ENCODE results near the gene TSHZ1.
"Not testable (repeated sequence)": the region's sequence is repeated elsewhere in the genome, so short reads cannot be mapped to it uniquely, and the experiment has no call there.

The TSHZ1 gene

DNA sequence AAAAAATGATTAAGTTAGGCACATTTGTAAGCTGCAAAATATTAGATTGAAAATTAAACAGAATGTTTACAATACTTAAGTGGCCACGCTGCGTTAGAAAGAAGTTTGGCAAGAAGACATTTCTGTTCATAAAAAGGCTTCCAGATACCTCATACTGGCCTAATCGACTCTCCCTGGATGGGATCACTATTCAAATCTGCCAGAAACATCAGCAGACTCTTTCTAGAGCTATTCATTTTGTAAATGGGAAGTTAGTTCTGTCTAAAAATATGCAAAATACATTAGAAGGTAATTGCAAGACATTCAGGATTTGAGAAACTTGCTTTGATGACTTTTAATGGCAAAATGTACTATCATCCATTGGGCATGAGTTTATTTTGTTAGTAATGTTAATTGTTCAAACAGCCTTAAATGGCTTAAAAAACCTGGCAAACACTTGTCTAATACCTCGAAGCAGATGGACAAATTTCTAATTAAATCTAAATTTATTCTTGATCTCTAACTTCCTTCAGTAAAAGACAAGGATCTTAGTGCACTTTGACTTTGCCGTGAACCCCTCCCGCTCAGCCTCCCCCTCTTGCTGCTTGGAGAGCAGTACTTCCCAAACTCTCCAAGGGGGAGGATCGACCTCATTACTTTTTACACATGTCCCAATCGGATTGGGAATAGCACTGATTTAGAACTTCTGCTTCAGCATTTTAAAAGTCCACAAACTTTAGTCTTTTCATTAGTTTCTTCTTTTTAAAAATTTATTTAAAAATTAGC lies 113.4 kb downstream of the TSHZ1 start:
- Histone ChIP-seq H4K20me1 (no peaks in the 10 kb centered on the region), H3K9ac (no peak overlapping the region), H3K4me2 (no peak overlapping the region), H3K27me3 (no peaks in the 10 kb centered on the region), H3K9me3 (peaks cover 20% of the 10 kb centered on the region; the same call in 1 of the 2 replicates), H3K27ac (no peak overlapping the region), H3K36me3 (no peaks in the 10 kb centered on the region), H3K4me1 (no peaks in the 10 kb centered on the region), H3K4me3 (no peak overlapping the region)
- no peak for TF ChIP-seq Cebpa-rat (IDR thresholded peaks at IDR 0.05)

DNA sequence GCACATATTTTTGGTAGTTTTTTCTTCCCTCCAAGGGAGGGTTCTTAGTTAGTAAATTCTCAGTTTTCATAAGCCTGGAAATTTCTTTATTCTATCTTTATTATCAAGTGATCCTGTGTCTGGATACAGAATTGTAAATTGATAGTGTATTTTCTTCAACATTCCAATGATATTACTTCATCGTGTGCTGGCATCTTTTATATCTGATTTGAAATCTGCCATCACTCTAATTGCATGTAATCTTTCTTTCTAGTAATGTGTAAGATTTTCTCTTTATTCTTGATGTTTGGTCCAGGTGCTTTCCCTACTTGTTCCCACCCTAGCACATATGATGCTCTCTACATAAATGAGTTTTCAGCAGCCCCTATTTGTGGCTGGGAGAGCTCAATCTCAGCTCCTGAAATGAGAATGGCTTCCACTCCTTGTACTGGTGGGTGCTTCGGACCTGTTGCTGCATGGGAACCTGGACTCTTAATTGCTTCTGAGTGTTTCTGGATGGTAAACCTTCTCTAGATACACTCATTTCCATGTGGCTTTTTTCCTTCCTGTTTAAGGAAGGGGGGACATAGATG lies 114.2 kb downstream of the TSHZ1 start:
- TF ChIP-seq Cebpa-rat (IDR thresholded peaks at IDR 0.05) = no peak
- Histone ChIP-seq H3K9ac (no peak overlapping the region), H3K36me3 (no peaks in the 10 kb centered on the region), H3K4me2 (no peak overlapping the region), H3K27ac (no peak overlapping the region), H3K9me3 (peaks cover 20% of the 10 kb centered on the region; the same call in 1 of the 2 replicates), H3K4me1 (no peaks in the 10 kb centered on the region), H4K20me1 (no peaks in the 10 kb centered on the region), H3K27me3 (no peaks in the 10 kb centered on the region), H3K4me3 (no peak overlapping the region)

DNA sequence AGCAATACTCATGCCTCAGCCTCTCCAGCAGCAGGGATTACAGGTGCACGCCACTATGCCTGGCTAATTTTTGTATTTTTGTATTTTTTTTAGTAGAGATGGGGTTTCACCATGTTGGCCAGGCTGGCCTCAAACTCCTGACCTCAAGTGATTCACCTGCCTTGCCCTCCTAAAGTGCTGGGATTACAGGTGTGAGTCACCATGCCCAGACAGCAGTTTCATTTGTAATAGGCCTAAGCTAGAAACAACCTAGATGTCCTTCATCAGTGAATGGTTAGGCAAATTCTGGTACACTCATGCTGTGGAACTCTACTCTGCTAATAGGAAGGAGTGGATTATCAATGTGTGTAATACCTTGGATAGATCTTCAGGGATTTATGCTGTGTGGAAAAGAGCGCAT lies 119.2 kb downstream of the TSHZ1 start:
- peaks cover 20% of the 10 kb centered on the region; the same call in 1 of the 2 replicates for H3K9me3 ChIP-seq
- H3K9ac ChIP-seq, H3K27me3 ChIP-seq, H3K4me2 ChIP-seq, H4K20me1 ChIP-seq, H3K4me1 ChIP-seq, H3K27ac ChIP-seq, H3K36me3 ChIP-seq, H3K4me3 ChIP-seq: not testable (repeated sequence)

DNA sequence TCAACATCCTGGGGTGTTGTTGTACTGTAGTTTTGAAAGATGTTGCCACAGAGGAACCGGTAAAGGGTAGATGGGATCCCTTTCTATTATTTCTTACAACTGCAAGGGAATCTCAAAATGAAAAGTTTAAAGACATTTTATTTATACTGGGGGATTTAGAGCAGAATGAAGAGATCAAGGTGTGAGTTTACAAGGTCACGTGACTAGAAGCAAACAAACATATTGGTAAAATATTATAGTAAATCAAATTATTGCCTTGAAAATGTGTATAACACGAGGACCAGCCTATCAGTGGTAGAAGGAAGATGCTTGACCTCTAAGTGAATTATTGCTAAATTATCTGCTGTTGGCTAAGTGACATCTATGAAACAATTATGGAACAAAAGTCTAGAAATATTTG lies 119.7 kb downstream of the TSHZ1 start:
- TF ChIP-seq Cebpa-rat (IDR thresholded peaks at IDR 0.05) = no peak
- Histone ChIP-seq H3K4me3 (no peak overlapping the region), H4K20me1 (no peaks in the 10 kb centered on the region), H3K9me3 (peaks cover 18% of the 10 kb centered on the region; the same call in 1 of the 2 replicates), H3K27ac (no peak overlapping the region), H3K27me3 (no peaks in the 10 kb centered on the region), H3K4me1 (no peaks in the 10 kb centered on the region), H3K4me2 (no peak overlapping the region), H3K9ac (no peak overlapping the region), H3K36me3 (no peaks in the 10 kb centered on the region)

DNA sequence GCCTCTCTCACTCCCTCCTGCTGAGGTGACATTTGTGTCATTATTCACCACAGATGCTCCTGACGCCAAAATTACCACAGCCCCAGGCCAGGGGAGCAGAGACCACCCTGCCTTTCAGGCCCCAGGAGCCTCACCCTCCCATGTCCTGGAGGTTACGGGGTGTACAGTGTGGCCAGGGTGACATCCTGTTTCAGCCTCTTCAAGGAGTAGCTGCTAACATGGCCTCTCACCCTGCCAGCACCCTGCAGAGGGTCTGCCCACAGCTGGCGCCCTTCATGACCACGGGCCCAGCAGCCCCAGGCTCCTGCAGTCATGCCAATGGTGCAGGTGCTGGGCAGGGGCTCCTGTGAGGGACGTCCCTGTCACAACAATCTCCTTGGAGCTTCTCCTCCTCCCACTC lies 124.3 kb downstream of the TSHZ1 start:
- no peaks in the 10 kb centered on the region for H3K27me3 ChIP-seq
- no peaks in the 10 kb centered on the region for H3K4me1 ChIP-seq
- H3K36me3 ChIP-seq = no peaks in the 10 kb centered on the region
- no peak overlapping the region for H3K9ac ChIP-seq
- H3K27ac ChIP-seq = no peak overlapping the region
- no peak for TF ChIP-seq Cebpa-rat (IDR thresholded peaks at IDR 0.05)
- no peaks in the 10 kb centered on the region for H3K9me3 ChIP-seq
- no peaks in the 10 kb centered on the region for H4K20me1 ChIP-seq
- H3K4me3 ChIP-seq = no peak overlapping the region
- H3K4me2 ChIP-seq = no peak overlapping the region

DNA sequence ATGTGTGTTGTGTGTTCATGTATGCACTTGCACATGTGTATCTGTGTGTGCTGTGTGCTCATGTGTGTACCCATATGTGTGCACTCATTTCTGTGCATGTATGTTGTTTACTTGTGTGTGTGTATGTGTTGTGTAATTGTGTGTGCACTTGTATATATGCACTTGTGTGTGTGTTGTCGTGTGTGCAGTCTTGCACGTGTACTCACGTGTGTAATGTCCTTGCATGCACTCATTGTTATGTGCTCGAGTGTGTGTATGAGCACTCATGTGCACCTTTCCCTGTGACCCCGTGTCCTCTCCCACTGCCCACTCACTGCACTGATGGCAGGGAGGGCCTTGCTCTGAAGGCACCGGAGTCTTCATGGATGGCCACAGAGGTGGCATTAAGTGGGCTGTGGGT lies 124.9 kb downstream of the TSHZ1 start:
- H3K9ac ChIP-seq = no peak overlapping the region
- no peak overlapping the region for H3K27ac ChIP-seq
- H3K4me1 ChIP-seq = no peaks in the 10 kb centered on the region
- no peaks in the 10 kb centered on the region for H3K27me3 ChIP-seq
- no peak for TF ChIP-seq Cebpa-rat (IDR thresholded peaks at IDR 0.05)
- H3K4me3 ChIP-seq = no peak overlapping the region
- H4K20me1 ChIP-seq = no peaks in the 10 kb centered on the region
- no peaks in the 10 kb centered on the region for H3K36me3 ChIP-seq
- H3K4me2 ChIP-seq = no peak overlapping the region
- no peaks in the 10 kb centered on the region for H3K9me3 ChIP-seq

DNA sequence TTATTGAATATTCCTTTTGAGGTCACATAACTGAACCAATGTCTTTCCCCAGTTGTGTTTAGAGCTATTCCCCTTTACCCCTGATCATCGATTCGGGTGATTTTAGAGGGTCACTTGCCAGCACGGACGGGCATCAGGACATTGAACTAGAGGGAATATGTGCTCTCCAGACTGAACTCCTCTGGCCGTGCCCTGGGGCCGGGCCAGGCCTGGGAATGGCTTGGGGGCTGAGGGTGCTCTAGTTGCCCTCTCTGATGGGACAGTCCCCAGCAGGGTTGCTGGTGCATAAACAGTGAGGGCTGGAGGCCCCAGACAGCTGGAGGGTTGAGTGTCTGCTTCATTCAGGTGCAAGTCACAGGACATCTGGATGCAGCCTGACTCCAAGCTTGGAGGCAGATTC lies 126.2 kb downstream of the TSHZ1 start:
- no peaks in the 10 kb centered on the region for H3K36me3 ChIP-seq
- H3K4me3 ChIP-seq = no peak overlapping the region
- no peak overlapping the region for H3K27ac ChIP-seq
- no peaks in the 10 kb centered on the region for H3K9me3 ChIP-seq
- H3K4me1 ChIP-seq = no peaks in the 10 kb centered on the region
- no peak for TF ChIP-seq Cebpa-rat (IDR thresholded peaks at IDR 0.05)
- no peak overlapping the region for H3K4me2 ChIP-seq
- no peak overlapping the region for H3K9ac ChIP-seq
- no peaks in the 10 kb centered on the region for H3K27me3 ChIP-seq
- H4K20me1 ChIP-seq = no peaks in the 10 kb centered on the region

DNA sequence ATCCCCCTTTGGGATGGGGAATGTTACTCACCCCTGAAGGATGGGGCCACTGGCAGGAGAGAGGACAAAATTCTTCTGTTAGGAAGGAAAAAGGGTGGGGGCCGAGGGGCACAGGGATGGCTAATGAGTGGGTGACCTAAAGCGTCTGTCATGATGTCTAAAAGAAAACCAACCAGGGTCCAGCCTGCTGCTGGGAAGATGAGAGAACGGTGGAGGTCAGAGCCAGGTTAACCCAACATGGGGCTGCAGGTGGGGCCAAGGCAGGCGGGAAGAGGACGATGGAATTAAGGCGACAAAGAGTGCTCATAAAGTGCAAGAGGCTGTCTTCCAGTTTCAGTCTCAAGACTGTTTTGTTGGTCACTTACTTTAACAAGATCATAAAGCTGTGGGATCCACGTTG lies 126.8 kb downstream of the TSHZ1 start:
- H3K36me3 ChIP-seq = no peaks in the 10 kb centered on the region
- H3K4me1 ChIP-seq = no peaks in the 10 kb centered on the region
- no peak overlapping the region for H3K27ac ChIP-seq
- H3K9me3 ChIP-seq = no peaks in the 10 kb centered on the region
- H3K4me2 ChIP-seq = no peak overlapping the region
- H4K20me1 ChIP-seq = no peaks in the 10 kb centered on the region
- H3K27me3 ChIP-seq = no peaks in the 10 kb centered on the region
- no peak for TF ChIP-seq Cebpa-rat (IDR thresholded peaks at IDR 0.05)
- no peak overlapping the region for H3K9ac ChIP-seq
- no peak overlapping the region for H3K4me3 ChIP-seq

DNA sequence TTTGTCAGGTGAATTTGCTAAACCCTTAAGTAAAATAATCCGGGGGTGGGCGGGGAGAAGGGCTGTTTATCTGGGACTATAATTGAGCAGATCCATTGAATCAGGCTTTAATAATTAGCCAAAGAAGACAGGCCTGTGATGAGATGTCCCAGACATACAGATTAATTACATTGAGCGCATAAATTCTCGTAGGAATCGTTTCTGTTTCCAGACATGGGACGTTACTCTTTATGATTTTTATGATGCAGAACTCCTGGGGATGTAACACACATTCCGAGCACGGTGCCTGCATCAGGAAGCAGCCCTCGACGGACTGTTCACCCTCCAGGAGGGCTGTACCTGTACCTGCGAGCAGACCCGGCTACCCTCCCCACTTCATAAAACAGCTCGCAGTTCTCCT lies 128.0 kb downstream of the TSHZ1 start:
- Histone ChIP-seq H3K36me3 (no peaks in the 10 kb centered on the region), H3K4me2 (no peak overlapping the region), H3K4me3 (no peak overlapping the region), H3K9ac (no peak overlapping the region), H4K20me1 (no peaks in the 10 kb centered on the region), H3K27me3 (no peaks in the 10 kb centered on the region), H3K4me1 (no peaks in the 10 kb centered on the region), H3K27ac (no peak overlapping the region), H3K9me3 (no peaks in the 10 kb centered on the region)
- TF ChIP-seq Cebpa-rat (IDR thresholded peaks at IDR 0.05) = no peak
